ENCODE measurements around the gene MOGAT1. TPM values are rescaled to one million over a fixed set of nuclear protein-coding genes. Genes with fewer than 3 reads are reported as not detected.
A peak's percentile ranks its signal among the peaks of the same experiment; 100 is the strongest.

The MOGAT1 gene
- total and polyA plus RNA-seq, 2 of the 13 experiments (the other 11 are each of a cell fraction or from before 2014, with no cell fraction given), result 0.98 to 4.3 TPM

DNA sequence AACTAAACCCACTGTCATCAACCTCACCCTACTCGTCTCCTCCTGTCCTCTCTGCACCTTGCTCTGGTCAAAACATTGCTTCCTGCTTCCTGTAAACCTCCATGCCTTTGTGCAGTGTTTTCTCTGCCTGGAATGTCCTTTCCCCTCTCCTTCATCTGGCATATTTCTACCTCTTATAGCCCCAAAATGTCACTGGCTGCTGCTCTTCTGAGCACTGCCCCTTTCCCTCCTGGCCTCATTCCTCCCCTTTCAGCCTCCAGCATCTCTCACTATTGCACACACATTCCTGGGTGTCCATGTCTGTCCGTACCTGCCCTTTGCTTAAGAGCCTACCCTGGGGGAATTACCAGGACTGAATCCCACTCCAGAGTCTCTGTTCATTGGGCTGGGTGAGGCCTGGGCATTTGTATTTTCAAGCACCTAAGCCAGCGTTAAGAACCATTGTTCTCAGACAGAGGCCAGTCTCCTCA is 84.9 kb downstream of the MOGAT1 start (continued):
- TF ChIP-seq, protein P1, sequence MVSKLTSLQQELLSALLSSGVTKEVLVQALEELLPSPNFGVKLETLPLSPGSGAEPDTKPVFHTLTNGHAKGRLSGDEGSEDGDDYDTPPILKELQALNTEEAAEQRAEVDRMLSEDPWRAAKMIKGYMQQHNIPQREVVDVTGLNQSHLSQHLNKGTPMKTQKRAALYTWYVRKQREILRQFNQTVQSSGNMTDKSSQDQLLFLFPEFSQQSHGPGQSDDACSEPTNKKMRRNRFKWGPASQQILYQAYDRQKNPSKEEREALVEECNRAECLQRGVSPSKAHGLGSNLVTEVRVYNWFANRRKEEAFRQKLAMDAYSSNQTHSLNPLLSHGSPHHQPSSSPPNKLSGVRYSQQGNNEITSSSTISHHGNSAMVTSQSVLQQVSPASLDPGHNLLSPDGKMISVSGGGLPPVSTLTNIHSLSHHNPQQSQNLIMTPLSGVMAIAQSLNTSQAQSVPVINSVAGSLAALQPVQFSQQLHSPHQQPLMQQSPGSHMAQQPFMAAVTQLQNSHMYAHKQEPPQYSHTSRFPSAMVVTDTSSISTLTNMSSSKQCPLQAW (CRISPR knock-in tag; IDR thresholded peaks at IDR 0.05), result 0 out of 2 replicates have a peak, but pooled peaks have one; percentile 24
- TF ChIP-seq, protein P2, sequence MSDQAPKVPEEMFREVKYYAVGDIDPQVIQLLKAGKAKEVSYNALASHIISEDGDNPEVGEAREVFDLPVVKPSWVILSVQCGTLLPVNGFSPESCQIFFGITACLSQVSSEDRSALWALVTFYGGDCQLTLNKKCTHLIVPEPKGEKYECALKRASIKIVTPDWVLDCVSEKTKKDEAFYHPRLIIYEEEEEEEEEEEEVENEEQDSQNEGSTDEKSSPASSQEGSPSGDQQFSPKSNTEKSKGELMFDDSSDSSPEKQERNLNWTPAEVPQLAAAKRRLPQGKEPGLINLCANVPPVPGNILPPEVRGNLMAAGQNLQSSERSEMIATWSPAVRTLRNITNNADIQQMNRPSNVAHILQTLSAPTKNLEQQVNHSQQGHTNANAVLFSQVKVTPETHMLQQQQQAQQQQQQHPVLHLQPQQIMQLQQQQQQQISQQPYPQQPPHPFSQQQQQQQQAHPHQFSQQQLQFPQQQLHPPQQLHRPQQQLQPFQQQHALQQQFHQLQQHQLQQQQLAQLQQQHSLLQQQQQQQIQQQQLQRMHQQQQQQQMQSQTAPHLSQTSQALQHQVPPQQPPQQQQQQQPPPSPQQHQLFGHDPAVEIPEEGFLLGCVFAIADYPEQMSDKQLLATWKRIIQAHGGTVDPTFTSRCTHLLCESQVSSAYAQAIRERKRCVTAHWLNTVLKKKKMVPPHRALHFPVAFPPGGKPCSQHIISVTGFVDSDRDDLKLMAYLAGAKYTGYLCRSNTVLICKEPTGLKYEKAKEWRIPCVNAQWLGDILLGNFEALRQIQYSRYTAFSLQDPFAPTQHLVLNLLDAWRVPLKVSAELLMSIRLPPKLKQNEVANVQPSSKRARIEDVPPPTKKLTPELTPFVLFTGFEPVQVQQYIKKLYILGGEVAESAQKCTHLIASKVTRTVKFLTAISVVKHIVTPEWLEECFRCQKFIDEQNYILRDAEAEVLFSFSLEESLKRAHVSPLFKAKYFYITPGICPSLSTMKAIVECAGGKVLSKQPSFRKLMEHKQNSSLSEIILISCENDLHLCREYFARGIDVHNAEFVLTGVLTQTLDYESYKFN (CRISPR knock-in tag; conservative IDR thresholded peaks at IDR 0.05), result peak; percentile 56
- TF ChIP-seq TBX2 (CRISPR knock-in tag; IDR thresholded peaks at IDR 0.05; ENCODE audit: borderline replicate concordance) (0 out of 2 replicates have a peak, but pooled peaks have one; percentile 23), SAP130 (CRISPR knock-in tag; IDR thresholded peaks at IDR 0.05; ENCODE audit: low read depth) (peak; percentile 39; the same call in 1 of the 2 replicates), SOX5 (CRISPR knock-in tag; IDR thresholded peaks at IDR 0.05; ENCODE audit: borderline replicate concordance) (peak; percentile 41; the same call in 1 of the 2 replicates), ARNT (IDR thresholded peaks at IDR 0.05) (no peak), ZMYM2 (CRISPR knock-in tag; IDR thresholded peaks at IDR 0.05) (peak; percentile 61; the same call in 1 of the 2 replicates), NR2F6 (IDR thresholded peaks at IDR 0.05) (no peak), NR2F6 (CRISPR knock-in tag; IDR thresholded peaks at IDR 0.05) (0 out of 2 replicates have a peak, but pooled peaks have one; percentile 31), ZBTB3 (CRISPR knock-in tag; IDR thresholded peaks at IDR 0.05; ENCODE audit: borderline replicate concordance, low read depth) (peak; percentile 75; the same call in 1 of the 2 replicates), ZMYM4 (CRISPR knock-in tag; IDR thresholded peaks at IDR 0.05) (peak; percentile 62; the same call in 1 of the 2 replicates), GATAD1 (CRISPR knock-in tag; IDR thresholded peaks at IDR 0.05) (no peak), PHF21A (CRISPR knock-in tag; IDR thresholded peaks at IDR 0.05) (no peak), ZSCAN31 (CRISPR knock-in tag; IDR thresholded peaks at IDR 0.05; ENCODE audit: low read depth) (0 out of 2 replicates have a peak, but pooled peaks have one; percentile 52), NAIF1 (CRISPR knock-in tag; IDR thresholded peaks at IDR 0.05; ENCODE audit: borderline replicate concordance) (no peak), TOPORS (CRISPR knock-in tag; IDR thresholded peaks at IDR 0.05) (no peak), SALL1 (CRISPR knock-in tag; IDR thresholded peaks at IDR 0.05) (peak; percentile 59; the same call in 1 of the 2 replicates), ZFP90 (CRISPR knock-in tag; IDR thresholded peaks at IDR 0.05; ENCODE audit: borderline replicate concordance) (0 out of 2 replicates have a peak, but pooled peaks have one; percentile 44)
- TF ChIP-seq, protein P3, sequence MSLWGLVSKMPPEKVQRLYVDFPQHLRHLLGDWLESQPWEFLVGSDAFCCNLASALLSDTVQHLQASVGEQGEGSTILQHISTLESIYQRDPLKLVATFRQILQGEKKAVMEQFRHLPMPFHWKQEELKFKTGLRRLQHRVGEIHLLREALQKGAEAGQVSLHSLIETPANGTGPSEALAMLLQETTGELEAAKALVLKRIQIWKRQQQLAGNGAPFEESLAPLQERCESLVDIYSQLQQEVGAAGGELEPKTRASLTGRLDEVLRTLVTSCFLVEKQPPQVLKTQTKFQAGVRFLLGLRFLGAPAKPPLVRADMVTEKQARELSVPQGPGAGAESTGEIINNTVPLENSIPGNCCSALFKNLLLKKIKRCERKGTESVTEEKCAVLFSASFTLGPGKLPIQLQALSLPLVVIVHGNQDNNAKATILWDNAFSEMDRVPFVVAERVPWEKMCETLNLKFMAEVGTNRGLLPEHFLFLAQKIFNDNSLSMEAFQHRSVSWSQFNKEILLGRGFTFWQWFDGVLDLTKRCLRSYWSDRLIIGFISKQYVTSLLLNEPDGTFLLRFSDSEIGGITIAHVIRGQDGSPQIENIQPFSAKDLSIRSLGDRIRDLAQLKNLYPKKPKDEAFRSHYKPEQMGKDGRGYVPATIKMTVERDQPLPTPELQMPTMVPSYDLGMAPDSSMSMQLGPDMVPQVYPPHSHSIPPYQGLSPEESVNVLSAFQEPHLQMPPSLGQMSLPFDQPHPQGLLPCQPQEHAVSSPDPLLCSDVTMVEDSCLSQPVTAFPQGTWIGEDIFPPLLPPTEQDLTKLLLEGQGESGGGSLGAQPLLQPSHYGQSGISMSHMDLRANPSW (CRISPR knock-in tag; IDR thresholded peaks at IDR 0.05; ENCODE audit: borderline replicate concordance), result no peak
- TF ChIP-seq, protein P4, sequence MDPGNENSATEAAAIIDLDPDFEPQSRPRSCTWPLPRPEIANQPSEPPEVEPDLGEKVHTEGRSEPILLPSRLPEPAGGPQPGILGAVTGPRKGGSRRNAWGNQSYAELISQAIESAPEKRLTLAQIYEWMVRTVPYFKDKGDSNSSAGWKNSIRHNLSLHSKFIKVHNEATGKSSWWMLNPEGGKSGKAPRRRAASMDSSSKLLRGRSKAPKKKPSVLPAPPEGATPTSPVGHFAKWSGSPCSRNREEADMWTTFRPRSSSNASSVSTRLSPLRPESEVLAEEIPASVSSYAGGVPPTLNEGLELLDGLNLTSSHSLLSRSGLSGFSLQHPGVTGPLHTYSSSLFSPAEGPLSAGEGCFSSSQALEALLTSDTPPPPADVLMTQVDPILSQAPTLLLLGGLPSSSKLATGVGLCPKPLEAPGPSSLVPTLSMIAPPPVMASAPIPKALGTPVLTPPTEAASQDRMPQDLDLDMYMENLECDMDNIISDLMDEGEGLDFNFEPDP (CRISPR knock-in tag; conservative IDR thresholded peaks at IDR 0.05), result 0 out of 2 replicates have a peak, but pooled peaks have one; percentile 71
- TF ChIP-seq, protein P5, sequence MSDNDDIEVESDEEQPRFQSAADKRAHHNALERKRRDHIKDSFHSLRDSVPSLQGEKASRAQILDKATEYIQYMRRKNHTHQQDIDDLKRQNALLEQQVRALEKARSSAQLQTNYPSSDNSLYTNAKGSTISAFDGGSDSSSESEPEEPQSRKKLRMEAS (IDR thresholded peaks at IDR 0.05), result 0 out of 2 replicates have a peak, but pooled peaks have one; percentile 16

Data from HepG2 (cell line).